Stimulated activated naive CD8-positive, alpha-beta T cell treated with anti-CD3 and anti-CD28 coated beads, Interleukin-15, Interleukin-2, amounts not matched to agents 100 U/mL and 50 U/mL, for 24 hours (primary cell): ENCODE measurements around the gene SH2B2.
A peak's percentile ranks its signal among the peaks of the same experiment; 100 is the strongest.
"Not testable (repeated sequence)": the region's sequence is repeated elsewhere in the genome, so short reads cannot be mapped to it uniquely, and the experiment has no call there.

ENCODE experiments used
- ATAC-seq: fragments of 150-1000 bp; cut with Tn5 transposase; one replicate; pipeline ENCODE4 v1.10.0; 2021
- DNase-seq: peaks from one replicate; pipeline ENCODE4 v3.0.0; 2021

SH2B2 gene

DNA sequence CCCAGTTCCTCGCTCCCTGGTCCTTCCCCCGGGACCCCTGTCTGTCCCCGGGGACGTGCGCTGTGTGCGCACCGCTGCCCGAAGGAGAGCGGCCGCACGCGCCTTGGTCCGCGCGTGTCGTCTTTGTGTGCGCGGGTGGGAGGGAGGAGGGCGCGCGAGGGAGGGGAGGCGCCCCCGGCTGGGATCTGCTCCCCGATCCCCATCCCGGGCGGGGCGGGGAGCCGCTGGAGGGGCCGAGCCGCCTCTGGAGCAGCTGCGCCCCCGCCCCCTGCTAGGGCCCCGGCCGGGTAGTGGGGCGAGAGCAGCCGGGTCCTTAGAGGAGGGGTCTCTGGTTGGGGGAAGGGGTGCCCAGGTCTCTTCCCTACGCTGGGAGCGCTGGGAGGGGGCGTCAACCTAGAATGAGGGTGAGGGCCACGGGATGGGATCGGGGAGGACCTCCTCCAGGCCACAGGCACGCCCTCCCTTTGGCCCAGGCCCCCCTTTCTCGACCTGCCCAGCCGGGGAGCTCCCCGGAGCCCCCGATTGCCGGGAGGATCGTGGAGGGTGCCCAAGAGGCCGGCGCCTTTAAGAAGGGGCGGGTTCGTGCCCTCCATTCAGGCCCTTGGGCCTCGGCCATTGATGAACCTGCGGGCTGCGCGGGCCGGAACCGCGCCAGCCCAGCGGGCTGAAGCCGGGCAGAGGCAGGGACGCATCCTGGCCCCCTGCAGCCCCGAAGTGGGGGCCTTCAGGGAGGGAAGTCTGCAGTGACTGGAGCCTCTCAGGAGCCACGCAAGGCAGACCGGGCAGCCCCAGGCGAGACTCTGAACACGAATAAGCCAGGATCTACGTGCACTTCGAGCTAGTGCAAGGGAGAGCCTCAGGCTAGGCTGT lies 678 bp downstream of the SH2B2 start:
- ATAC-seq (peak; percentile 28), DNase-seq (peak; percentile 25)

DNA sequence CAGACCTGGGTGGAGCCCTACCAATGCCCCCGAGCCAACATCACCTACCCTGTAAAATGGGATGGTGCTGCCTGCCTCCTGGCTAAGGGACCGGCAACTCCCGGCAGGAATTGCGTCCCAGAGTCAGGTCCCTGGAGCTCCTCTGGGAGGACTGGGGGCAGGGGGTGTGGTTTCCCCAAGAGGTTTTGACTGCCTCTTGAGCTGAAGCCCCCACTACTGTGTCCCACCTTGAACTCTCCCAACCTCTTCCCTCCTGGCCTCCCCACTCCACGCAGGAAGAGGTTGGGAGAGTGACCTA lies 1.3 kb downstream of the SH2B2 start:
- no peak for ATAC-seq
- no peak for DNase-seq

DNA sequence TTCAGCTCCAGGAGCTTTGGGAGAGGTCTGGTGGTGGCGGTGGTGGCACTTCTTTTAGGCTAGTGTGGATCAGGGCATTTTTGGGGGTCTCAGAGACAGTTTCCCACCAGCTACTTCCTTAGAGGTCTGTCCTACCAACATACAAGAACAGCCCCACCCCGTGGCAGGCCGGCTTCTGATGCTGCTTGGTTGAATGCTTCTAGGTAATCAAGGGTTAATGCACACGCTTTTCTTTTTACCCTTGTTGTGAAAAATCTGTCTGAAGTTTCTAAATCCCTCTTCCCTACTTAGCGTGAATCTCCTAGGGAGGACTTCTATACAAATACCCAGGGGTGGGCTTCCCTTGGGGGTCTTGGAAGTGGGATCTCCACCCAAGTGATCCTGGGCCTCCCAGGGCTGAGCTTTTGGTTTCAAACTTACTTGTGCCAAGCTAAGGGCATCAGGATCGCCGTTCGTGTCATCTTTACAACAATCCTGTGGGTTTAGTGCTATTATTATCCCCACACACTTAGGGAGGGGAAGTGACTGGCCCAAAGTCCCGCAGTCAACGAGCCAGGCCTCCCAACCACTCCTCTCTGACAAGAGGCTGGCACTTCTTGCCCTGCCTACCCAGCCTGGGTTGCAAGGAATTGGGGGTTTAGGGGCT lies 1.7 kb downstream of the SH2B2 start:
- ATAC-seq (no peak), DNase-seq (peak; percentile 30)

DNA sequence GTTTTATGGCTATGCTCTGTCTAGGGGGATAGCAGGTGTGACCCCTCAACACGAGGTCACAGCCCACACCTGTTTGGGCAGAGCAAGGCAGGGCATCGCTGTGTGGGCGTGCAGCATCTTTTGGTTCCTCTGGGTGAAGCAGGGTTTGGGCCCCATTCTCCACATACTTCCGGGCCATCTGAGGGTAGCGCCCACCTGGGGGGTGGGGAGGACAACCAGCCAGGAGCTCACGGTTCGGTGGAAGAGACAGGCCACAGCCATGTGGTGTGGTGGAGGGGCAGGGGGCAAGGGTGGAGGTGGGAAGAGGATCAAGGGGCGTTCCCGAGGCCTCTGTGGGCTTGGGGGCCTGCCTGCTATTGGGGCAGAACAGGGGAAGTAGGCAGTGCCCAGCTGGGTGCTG lies 2.4 kb downstream of the SH2B2 start:
- no peak for DNase-seq
- ATAC-seq: no peak

DNA sequence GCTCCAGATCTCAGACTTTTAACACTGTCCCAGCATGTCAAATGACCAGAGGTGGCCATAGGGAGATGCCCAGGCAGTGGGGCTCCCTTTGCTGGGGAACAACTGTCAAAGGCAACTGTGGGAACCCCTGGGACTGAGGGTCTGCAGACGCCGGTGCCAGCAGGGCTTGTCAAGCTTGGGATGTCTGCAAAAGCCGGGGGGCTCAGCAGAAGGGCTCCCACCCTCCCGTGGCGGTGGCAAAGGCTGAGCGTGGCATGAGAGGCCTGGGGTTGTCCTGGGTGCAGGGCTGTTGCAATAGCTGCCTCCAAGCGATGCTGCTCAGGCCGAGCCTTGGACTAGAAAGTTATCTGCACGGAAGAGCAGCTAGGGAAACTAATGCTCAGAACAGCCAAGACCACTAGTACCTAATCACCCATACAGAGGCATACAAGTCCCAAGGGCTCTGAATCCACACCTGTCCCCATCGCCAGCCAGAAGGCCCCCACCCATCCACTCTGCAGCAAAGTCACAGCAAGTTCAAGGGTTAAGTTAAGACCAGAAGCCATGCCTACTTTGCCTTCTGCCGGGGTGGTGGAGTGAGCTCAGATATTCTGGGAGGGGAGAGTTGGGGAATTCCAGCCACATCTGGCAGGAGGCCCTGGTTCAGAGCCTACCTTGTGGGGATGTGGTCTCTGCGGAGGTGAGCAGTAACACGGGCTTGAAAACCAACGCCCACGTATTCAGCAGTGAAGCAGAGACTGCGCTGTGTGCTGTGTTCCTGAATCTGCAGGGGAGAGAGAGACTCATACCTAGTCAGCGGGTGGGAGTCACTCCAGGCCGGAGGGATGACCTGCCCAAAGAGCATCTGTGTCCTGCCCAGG lies 4.6 kb downstream of the SH2B2 start:
- peak; percentile 30 for DNase-seq
- peak; percentile 47 for ATAC-seq

DNA sequence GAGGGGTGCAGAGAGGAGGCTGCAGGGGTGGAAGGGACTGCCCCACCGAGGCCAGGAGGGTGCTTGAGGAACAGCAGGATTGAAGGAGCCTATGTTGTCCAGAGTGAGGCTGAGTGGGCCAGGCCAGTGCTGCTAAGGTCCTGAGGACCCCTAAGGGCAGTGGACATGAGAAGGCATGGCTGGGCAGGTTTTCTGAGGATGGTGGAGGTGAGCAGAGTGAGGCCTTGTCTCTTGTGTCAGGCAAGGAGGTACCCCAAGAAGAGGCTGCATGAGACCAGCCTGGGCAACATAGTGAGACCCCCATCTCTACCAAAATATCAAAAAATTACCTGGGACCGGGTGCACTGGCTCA lies 5.2 kb downstream of the SH2B2 start:
- no peak for DNase-seq
- no peak for ATAC-seq

DNA sequence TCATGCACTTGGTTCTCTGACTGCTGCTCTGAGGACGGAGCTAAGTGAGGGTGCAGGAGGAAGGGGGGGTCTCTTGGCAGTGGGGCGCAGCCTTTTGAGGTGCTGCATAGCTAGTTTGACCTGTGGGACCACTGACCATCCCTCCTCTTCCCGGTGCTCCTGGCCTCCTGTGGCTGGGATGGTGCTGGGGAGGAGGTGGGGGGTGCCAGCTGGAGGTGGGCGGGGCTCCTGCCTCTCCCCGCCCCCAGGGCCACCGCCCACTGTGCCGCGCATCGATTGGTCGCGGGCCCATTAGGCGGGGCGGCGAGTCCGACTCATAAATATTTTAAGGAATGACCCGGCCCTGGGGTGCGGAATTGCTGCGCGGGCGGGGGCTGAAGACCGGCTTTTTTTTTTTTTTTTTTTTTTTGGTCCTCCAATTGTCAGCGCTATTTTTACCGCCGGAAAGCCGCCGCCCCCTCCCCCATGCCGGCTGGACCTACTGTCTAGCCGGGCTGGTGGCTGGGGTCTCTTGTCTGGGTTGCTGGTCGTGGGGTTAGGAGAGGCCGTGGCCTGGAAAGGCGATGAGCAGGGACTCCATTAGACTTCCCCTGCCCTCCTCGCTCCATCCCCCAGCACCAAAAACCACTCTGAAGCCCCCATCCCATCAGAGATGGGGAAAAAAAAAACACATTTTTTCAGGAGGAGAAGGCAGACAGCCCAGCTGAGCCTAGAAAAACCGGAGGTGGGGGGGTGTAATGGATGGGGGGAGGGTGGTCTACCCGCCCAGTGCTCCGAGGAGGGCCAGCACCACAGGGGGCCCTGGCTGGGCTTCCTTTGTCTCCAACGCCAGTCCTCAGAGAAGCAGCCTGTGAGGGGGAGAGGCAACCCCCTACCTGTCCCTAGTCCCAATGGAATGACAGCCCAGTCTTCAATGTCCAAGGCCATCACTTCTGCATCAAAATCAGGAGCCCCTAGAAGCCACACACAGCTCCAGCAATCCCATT lies 6.4 kb downstream of the SH2B2 start:
- ATAC-seq: no peak
- DNase-seq: no peak

DNA sequence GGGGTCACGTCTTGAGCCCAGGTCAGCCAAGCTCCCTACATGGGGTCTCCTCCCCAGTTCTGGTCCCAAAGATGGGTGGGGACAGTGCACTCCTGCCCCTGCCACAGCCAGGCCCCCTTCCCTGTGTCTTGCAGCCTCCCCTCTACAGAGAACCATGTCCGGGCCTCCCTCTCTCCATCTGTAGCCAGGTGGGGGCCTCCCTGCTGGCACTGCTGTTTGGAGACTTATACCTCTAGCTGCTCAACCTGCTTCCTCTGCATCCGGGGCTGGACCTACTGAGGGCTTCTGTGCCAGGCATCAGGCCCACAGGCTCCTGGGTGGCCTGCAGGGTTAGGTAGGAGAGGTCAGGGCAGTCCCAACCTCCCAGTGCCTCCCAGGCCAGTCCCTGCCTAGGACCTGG lies 7.9 kb downstream of the SH2B2 start:
- DNase-seq (no peak), ATAC-seq (no peak)

DNA sequence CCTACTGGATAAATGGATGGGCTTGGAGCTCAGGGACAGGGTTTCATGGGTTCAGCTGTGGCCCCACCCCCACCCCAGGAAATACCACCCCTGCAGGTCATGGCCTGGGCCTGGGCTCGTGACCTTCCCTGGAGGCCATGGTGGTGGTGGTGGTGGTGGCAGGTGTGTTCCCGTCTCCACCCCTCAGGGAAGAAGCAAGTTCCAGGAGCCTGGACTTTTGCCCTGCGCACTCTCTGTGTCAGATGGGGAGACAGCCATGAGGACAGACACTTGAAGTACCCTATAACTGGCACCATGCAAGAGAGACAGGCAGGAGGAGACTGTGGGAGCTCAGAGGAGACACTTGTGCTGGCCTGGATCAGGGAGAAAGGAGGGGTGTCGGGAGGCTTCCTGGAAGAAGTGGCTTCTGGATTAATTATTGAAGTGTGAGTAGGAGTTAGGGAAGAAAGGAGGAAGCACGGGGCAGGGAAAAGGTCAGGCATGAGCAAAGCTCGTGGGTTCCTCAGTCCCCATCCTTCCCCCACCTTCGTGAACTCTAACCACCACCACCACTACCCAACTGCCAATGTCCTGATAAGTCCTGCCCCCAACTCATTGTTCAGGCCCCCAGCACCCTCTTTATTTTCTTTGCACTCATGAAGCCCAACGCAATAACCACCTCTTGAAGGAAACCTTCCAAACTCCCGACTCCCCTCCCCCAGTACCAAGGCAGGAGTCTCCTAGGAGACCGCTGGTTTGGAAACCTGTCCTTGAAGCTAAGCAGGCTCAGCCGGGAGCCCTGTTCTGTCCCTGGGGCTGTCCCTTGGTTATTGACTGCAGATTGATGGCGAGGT lies 8.9 kb downstream of the SH2B2 start:
- no peak for DNase-seq
- ATAC-seq: no peak

DNA sequence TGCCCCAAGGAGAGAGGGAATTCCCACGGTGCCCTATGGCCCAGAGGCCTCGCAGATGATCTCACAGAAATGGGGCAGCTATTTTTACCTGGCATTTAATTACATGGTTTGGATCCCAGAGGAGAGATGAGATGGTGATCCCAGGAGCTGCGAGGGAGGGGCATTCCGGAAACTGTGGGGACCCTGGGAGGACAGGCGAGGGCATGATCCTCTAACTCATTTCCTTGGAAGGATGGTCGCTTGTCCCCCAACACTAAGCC lies 9.4 kb downstream of the SH2B2 start:
- no peak for ATAC-seq
- no peak for DNase-seq

DNA sequence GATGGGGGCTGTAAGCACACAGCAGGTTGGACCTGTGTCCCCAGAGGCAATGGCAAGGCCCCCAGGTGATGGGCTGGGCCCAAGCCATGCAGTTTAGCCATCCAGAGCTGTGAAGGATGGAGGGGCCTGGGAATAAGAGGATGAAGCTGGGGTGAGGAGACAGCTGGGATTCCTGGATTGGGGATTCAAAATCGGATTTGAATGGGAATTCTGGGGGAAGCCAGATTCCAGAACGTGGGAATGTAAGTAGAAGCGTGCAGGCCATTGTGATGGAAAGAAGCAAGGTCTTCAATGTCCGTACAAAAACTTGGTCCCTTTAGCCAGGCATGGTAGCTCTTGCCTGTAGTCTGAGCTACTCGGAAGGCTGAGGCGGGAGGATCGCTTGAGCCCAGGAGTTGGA lies 9.8 kb downstream of the SH2B2 start:
- DNase-seq: no peak
- no peak for ATAC-seq

DNA sequence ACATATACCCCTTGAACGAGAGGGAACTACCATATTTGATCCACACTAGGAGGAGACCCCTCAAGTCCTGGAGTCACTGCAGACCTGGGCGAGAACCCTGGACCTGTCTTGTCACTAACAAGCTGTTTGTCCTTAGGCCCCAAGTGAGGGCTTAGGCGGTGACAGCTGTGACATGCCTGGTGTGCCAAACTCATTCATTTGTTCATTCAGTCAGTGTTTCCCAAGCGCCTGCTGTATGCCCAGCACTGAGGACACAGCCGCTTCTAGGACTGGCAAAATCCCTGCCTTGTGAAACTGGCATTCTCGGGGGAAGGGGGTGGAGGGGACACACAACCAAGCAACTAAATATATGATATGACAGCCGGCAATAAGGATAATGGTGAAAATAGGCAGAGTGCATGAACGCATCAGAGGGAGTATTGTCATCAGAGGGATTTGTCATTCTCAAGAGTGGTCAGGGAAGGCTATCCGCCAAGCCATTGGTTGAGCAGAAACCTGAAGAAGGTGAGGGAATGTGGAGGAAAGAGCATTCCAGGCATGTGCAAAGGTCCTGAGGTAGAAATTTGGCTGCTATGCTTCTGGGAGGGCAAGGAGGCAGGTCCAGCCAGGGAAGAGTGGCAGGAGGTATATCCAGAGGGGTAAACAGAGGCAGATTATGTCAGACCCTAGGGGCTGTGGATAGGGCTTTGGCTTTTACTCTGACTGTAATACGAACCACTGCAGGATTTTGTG lies 11.0 kb downstream of the SH2B2 start:
- DNase-seq (no peak), ATAC-seq (no peak)

DNA sequence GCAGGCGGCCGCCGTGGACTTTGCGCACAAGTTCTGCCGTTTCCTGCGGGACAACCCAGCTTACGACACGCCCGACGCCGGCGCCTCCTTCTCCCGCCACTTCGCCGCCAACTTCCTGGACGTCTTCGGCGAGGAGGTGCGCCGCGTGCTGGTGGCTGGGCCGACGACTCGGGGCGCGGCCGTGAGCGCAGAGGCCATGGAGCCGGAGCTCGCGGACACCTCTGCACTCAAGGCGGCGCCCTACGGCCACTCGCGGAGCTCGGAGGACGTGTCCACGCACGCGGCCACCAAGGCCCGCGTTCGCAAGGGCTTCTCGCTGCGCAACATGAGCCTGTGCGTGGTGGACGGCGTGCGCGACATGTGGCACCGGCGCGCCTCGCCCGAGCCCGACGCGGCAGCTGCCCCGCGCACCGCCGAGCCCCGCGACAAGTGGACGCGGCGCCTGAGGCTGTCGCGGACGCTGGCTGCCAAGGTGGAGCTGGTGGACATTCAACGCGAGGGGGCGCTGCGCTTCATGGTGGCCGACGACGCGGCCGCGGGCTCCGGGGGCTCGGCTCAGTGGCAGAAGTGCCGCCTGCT lies 14.1 kb downstream of the SH2B2 start:
- ATAC-seq: no peak
- DNase-seq: no peak

DNA sequence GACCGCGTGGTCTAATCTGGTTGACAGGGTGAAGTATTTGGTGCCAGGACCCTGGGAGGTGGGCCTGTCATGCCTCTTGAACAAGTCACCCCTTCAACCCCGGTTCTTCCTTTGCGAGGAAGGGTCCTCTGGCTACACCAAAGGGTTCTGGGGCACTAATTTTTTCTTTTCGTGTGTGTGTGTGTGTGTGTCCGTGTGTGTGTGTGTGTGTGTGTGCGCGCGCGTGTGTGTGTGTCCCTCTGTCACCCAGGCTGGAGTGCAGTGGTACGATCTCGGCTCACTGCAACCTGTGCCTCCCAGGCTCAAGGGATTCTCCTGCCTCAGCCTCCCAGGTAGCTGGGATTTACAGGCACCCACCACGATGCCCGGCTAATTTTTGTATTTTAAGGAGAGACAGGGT lies 14.7 kb downstream of the SH2B2 start:
- not testable (repeated sequence) for ATAC-seq, DNase-seq

DNA sequence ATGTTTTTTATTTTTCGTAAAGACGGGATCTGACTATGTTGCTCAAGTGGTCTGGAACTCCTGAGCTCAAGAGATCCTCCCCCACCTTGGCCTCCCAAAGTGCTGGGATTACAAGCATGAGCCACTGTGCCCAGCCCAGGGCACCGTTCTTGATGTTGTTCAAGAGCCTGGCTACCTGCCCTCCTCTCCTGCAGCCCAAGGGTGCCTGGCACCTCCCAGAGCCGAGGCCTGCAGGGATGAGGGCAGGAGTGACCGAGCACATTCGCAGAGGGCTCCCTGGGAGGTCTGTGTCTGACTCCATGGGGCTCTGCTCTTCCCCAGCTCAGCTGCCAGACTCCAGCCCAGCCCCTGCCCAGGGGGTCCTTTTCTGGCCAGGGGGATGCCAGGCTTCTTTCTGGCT lies 15.4 kb downstream of the SH2B2 start:
- ATAC-seq (no peak), DNase-seq (no peak)

DNA sequence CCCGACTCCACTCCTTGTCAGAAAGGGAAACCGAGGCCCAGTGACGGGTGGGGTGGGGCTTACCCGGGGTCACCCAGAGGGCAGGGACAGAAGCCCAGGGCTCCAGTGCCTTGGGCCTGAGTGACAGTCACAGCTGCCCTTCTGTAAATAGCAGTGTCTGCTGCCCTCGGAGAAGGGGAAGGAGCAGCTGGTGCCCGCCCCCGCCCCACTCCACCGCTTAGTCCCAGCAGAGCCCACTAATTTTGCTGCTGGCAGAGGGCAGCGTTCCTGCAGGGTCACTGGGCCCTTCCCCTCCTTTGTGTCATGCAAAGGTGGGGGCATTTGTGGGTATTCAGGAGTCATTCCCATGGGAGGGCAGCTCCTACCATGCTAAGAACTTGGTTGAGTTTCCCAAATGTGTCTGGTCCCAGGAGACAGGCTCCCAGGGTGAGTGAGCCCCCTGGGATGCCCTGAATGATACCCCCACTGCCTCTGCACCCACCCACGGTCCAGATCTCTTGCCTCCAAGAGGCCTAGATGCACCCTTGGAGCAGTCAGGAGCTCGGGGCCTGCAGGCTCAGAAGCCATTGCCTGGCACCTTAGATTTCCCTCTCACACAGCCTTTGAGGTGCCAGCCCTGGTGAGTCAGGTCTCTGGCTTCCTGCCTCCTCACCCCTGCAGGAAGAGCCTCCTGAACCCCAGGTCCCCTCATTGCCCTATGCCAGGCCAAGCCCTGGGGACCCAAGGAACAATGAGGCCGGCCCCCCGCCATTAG lies 17.2 kb downstream of the SH2B2 start:
- no peak for ATAC-seq
- DNase-seq: no peak

DNA sequence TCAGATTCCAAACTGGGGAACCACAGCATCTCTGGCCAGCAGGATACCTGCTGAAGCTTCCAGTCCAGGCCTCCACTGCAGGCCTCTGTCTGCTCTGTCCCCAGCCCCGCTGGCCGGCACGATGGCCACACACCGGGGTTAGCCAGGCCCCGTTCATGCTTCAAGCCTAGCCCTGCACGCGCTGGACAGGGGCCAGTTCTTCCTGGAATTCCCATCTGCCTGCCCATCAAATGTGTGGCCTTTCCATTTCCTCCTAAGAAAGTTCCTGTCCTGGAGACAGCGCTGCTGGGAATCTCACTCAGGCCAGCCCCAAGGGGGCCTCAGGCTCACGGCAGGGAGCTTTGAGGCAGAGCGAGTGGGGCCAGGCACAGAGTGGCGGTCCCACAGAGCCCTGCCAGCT lies 18.0 kb downstream of the SH2B2 start:
- ATAC-seq (no peak), DNase-seq (no peak)

DNA sequence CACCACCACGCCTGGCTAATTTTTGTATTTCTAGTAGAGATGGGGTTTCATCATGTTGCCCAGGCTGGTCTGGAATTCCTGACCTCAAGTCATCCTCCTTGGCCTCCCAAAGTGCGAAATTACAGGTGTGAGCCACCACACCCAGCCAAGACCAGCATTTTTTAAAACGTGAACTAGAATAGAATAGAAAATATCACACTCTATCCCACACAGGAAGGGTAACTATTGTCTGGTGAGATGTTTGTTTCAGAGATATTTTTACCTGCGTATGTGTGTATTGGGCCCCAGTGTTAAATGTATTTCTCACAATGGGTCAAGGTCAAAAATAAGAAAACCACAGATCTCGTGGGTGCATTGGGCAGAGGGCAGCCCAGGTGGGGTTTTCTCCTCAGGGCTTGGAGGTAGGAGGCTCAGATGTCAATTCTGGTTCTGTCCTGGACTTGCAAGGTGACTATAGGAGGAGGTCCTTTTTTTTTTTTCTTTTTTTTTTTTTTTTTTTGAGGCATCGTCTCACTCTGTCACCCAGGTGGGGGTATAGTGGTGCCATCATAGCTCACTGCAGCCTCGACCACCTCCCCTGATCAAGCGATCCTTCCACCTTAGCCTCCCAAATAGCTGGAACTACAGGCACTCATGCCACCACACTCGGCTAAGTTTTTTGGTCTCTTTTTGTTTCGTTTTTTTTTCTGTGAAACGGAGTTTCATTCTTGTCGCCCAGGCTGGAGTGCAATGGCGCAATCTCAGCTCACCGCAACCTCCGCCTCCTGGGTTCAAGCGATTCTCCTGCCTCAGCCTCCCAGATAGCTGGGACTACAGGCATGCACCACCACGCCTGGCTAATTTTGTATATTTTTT lies 19.0 kb downstream of the SH2B2 start:
- DNase-seq: no peak
- no peak for ATAC-seq
